Tibial artery (tissue), 4 donors: ENCODE measurements around the gene HSD17B11.

Source experiments
- DNase-seq, 2 donors: peaks; one replicate each; pipeline ENCODE4 v3.0.0-alpha.2; 2019
- H3K27ac ChIP-seq, 2 donors: fragments of 200-600 bp; sonication (generic) in 1 of 2; 1 replicate in 1 of 2; 2 replicates in 1 of 2; pipeline ENCODE4 v1.5.1; 2018 to 2019; ENCODE audit warnings: mild to moderate bottlenecking in 1 of 2
- H3K27me3 ChIP-seq, 2 donors: fragments of 200-600 bp; sonication (generic) in 1 of 2; one replicate each; pipeline versions ENCODE4 v1.5.1 to v1.6.0; 2016 to 2019
- H3K36me3 ChIP-seq, 3 donors: fragments of 200-600 bp; sonication (generic) in 2 of 3; one replicate each; pipeline ENCODE4 v1.5.1; 2016 to 2019; ENCODE audit warnings: mild to moderate bottlenecking in 2 of 3
- H3K4me1 ChIP-seq, 4 donors: fragments of 200-600 bp; sonication (generic) in 2 of 4; 1 replicate in 3 of 4; 2 replicates in 1 of 4; pipeline ENCODE4 v1.5.1; 2016 to 2019
- H3K4me3 ChIP-seq, 2 donors: fragments of 200-600 bp; sonication (generic) in 1 of 2; 1 replicate in 1 of 2; 2 replicates in 1 of 2; pipeline ENCODE4 v1.5.1; 2018 to 2019; ENCODE audit warnings: mild to moderate bottlenecking in 2 of 2
- H3K9me3 ChIP-seq, 3 donors: fragments of 200-600 bp; sonication (generic) in 1 of 3; one replicate each; pipeline ENCODE4 v1.5.1; 2016 to 2019
- intact Hi-C: fragments of 100-400 bp; cut with DNase I; formaldehyde crosslinking; loops from one replicate; pipeline ENCODE4 v1.15.0; 2023; ENCODE audit warnings: low total_unique reads
- TF ChIP-seq, protein P1 (sequence below), 2 experiments: fragments of 200-600 bp in 1 of 2; fragments of 450-650 bp in 1 of 2; IDR thresholded peaks; one replicate each; pipeline ENCODE4 v1.5.1; 2017 to 2019; ENCODE audit warnings: antibody characterized with exemption in 2 of 2, mild to moderate bottlenecking in 1 of 2, moderate library complexity in 1 of 2

Gene HSD17B11

DNA sequence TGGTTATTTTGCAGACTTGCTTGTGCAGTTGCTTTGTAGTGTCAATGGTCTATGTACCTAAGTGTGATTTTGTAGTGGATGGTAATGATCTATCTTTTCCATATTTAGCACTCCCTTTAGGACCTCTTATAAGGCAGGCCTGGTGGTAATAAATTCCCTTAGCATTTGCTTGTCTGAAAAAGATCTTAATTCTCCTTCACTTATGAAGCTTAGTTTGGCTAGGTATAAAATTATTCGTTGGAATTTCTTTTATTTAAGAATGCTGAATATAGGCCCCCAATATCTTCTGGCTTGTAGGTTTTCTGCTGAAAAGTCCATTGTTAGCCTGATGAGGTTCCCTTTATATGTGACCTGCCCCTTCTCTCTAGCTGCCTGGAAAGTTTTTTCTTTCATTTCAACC, 57.7 kb downstream of the HSD17B11 start:
- Histone ChIP-seq H3K27me3 (no peaks in the 10 kb centered on the region), H3K4me3 (no peak overlapping the region), H3K9me3 (peaks cover 0 to 13% (median 10%) of the 10 kb centered on the region in 3 donors), H3K27ac (no peak overlapping the region), H3K4me1 (no peaks in the 10 kb centered on the region), H3K36me3 (peaks cover 6 to 38% (median 16%) of the 10 kb centered on the region in 3 donors)
- TF ChIP-seq, protein P1, sequence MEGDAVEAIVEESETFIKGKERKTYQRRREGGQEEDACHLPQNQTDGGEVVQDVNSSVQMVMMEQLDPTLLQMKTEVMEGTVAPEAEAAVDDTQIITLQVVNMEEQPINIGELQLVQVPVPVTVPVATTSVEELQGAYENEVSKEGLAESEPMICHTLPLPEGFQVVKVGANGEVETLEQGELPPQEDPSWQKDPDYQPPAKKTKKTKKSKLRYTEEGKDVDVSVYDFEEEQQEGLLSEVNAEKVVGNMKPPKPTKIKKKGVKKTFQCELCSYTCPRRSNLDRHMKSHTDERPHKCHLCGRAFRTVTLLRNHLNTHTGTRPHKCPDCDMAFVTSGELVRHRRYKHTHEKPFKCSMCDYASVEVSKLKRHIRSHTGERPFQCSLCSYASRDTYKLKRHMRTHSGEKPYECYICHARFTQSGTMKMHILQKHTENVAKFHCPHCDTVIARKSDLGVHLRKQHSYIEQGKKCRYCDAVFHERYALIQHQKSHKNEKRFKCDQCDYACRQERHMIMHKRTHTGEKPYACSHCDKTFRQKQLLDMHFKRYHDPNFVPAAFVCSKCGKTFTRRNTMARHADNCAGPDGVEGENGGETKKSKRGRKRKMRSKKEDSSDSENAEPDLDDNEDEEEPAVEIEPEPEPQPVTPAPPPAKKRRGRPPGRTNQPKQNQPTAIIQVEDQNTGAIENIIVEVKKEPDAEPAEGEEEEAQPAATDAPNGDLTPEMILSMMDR (IDR thresholded peaks at IDR 0.05) = no peak
- no peak for DNase-seq
- intact Hi-C loops = no loop called here

DNA sequence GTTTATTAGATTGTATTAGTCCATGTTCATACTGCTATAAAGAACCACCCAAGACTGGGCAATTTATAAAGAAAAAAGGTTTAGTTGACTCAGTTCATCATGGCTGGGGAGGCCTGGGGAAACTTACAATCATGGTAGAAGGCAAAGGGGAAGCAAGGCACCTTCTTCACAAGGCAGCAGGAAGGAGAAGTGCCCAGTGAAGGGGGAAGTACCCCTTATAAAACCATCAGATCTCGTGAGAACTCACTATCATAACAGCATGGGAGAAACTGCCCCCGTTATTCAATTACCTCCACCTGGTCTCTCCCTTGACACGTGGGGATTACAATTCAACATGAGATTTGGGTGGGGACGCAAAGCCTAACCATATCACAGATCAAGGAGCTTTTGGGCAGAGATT, 60.2 kb downstream of the HSD17B11 start:
- no peak overlapping the region for H3K27ac ChIP-seq
- H3K4me1 ChIP-seq = no peaks in the 10 kb centered on the region
- no peak overlapping the region for H3K4me3 ChIP-seq
- no peaks in the 10 kb centered on the region for H3K27me3 ChIP-seq
- peaks cover 0 to 13% (median 10%) of the 10 kb centered on the region in 3 donors for H3K9me3 ChIP-seq
- peaks cover 0 to 13% (median 0%) of the 10 kb centered on the region in 3 donors for H3K36me3 ChIP-seq
- no peak for DNase-seq
- intact Hi-C loops = no loop called here
- TF ChIP-seq, protein P1 (IDR thresholded peaks at IDR 0.05) = no peak

DNA sequence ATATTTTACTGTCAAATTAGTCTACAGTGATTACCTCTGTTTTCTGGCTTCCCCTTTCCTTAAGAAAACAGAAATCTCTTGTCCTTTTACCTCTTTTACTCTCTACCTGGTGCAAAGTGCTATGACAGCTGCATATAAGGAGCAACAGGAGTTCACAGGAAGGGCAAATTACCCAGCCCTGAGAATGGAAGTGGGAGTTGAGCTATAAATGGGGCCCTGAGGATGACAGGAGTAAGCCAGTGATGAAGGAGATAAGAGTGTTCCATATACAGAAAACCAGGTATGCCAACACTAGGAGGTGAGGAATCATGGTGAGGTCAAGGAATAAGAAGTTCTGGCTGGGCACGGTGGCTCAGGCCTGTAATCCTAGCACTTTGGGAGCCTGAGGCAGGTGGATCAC, 63.9 kb downstream of the HSD17B11 start:
- Histone ChIP-seq H3K27me3 (no peaks in the 10 kb centered on the region), H3K4me3 (no peak overlapping the region), H3K9me3 (no peaks in the 10 kb centered on the region), H3K4me1 (no peaks in the 10 kb centered on the region), H3K36me3 (no peaks in the 10 kb centered on the region), H3K27ac (no peak overlapping the region)
- DNase-seq = no peak
- TF ChIP-seq, protein P1 (IDR thresholded peaks at IDR 0.05) = no peak
- intact Hi-C loops = no loop called here

DNA sequence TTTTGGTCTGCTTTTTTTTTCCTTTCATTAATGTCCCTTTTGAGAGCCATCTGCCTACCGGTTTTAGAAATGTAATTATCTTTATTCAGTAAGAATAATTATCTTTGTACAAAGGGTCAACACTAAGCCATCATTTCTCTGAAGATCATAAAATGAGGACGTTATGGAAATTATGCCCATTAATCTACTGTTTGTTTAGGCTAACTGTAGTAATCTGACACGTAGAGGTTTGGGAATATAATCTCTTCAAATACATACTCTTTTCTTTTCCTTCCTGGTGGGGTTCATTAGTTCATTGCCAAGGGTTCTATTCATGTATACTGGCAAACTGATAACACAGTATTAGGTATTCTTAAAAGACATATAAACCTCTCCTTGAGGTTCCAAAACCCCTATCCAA, 64.5 kb downstream of the HSD17B11 start:
- H3K9me3 ChIP-seq = no peaks in the 10 kb centered on the region
- intact Hi-C loops = no loop called here
- no peaks in the 10 kb centered on the region for H3K36me3 ChIP-seq
- no peaks in the 10 kb centered on the region for H3K27me3 ChIP-seq
- H3K27ac ChIP-seq = no peak overlapping the region
- TF ChIP-seq, protein P1 (IDR thresholded peaks at IDR 0.05) = no peak
- H3K4me3 ChIP-seq = no peak overlapping the region
- no peak for DNase-seq
- no peaks in the 10 kb centered on the region for H3K4me1 ChIP-seq

DNA sequence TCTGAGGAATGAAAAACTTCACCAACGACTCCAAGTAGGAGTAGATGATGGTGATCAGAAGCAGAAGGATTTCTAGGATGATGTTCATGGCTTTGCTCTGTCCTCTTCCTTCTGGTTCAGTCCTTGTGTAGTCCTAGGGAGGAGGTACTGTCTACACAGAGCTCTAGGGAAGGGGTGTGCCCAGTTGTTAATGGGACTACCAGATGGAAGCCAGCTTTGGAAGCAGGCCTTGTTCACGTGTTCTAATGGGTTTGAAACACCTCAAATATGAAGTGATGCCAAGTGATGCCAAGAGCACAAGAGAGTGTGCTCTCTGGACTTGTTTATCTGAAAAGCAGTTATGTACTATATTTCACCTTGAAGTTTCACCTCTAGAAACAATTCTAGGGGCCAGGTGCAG, 68.2 kb downstream of the HSD17B11 start, which contains the start of gene HSD17B13:
Gene HSD17B13 (minus strand): TSS at position 129 of the 400 bp plus-strand sequence. CDS start 41 bp downstream, at position 88.
- Histone ChIP-seq H3K27me3 (no peaks in the 10 kb centered on the region), H3K4me1 (no peaks in the 10 kb centered on the region), H3K36me3 (no peaks in the 10 kb centered on the region), H3K4me3 (no peak within 1 kb of the TSS), H3K9me3 (no peaks in the 10 kb centered on the region), H3K27ac (no peak within 1 kb of the TSS)
- no peak for DNase-seq
- intact Hi-C loops = no loop called here
- TF ChIP-seq, protein P1 (IDR thresholded peaks at IDR 0.05) = no peak

DNA sequence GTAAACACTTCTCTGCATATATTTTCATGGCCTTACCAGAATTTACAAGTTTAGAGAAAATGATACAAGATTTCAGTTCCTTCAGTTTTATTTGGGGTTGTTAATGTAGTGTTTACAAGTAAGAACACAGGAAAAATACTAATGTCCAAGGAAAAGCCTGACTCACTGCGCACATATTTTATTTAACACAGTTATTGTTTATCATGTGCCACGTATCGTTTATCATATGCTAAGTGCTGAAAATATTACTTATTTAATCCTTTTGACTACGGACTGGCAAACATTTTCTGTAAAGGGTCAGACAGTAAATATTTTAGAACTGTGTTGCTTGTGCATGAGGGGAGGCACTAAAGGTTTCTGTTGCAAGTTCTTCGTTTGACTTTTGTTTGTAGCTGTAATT, 69.1 kb downstream of the HSD17B11 start:
- TF ChIP-seq, protein P1 (IDR thresholded peaks at IDR 0.05) = no peak
- H3K36me3 ChIP-seq = no peaks in the 10 kb centered on the region
- no peaks in the 10 kb centered on the region for H3K4me1 ChIP-seq
- no peaks in the 10 kb centered on the region for H3K27me3 ChIP-seq
- no peaks in the 10 kb centered on the region for H3K9me3 ChIP-seq
- no peak overlapping the region for H3K4me3 ChIP-seq
- no peak overlapping the region for H3K27ac ChIP-seq
- intact Hi-C loops = no loop called here
- no peak for DNase-seq
